Activated T-helper 1 cell treated with Interleukin-2 at 50 U/mL for 16 hours (primary cell): ENCODE data around the gene NHSL1.
A peak's percentile ranks its signal among the peaks of the same experiment; 100 is the strongest.
"Not testable (repeated sequence)": the region's sequence is repeated elsewhere in the genome, so short reads cannot be mapped to it uniquely, and the experiment has no call there.

Experiments
- DNase-seq: peaks from one replicate; pipeline ENCODE4 v3.0.0-alpha.2; 2020; ENCODE audit warnings: low read depth

NHSL1 gene

GRCh38 chr6:138455746-138456400 lies 43.4 kb downstream of the NHSL1 start:
- no peak for DNase-seq

- DNase-seq: peak; percentile 28
These were observed 44.1 kb downstream of the NHSL1 start for GRCh38 chr6:138454981-138455706.

GRCh38 chr6:138451043-138451442 lies 48.3 kb downstream of the NHSL1 start:
- no peak for DNase-seq

- no peak for DNase-seq
These were observed 48.8 kb downstream of the NHSL1 start for GRCh38 chr6:138450445-138450844.

- no peak for DNase-seq
These were observed 52.5 kb downstream of the NHSL1 start for GRCh38 chr6:138446821-138447220.

GRCh38 chr6:138443979-138444378 lies 55.3 kb downstream of the NHSL1 start:
- no peak for DNase-seq

GRCh38 chr6:138442663-138443062 lies 56.6 kb downstream of the NHSL1 start:
- DNase-seq: no peak

GRCh38 chr6:138441965-138442364 lies 57.3 kb downstream of the NHSL1 start:
- DNase-seq: no peak

GRCh38 chr6:138440758-138441357 lies 58.4 kb downstream of the NHSL1 start:
- no peak for DNase-seq

- DNase-seq: no peak
These were observed 59.0 kb downstream of the NHSL1 start for GRCh38 chr6:138440296-138440695.

GRCh38 chr6:138439546-138439945 lies 59.7 kb downstream of the NHSL1 start:
- DNase-seq: no peak

- no peak for DNase-seq
These were observed 64.4 kb downstream of the NHSL1 start for GRCh38 chr6:138434925-138435324.

- no peak for DNase-seq
These were observed 65.2 kb downstream of the NHSL1 start for GRCh38 chr6:138434096-138434495.

- DNase-seq: no peak
These were observed 67.3 kb downstream of the NHSL1 start for GRCh38 chr6:138432063-138432356.

GRCh38 chr6:138431256-138432062 lies 67.8 kb downstream of the NHSL1 start:
- DNase-seq: no peak

GRCh38 chr6:138430361-138431145 lies 68.7 kb downstream of the NHSL1 start:
- no peak for DNase-seq

GRCh38 chr6:138429761-138430160 lies 69.5 kb downstream of the NHSL1 start:
- DNase-seq: no peak

- DNase-seq: no peak
These were observed 70.2 kb downstream of the NHSL1 start for GRCh38 chr6:138428944-138429598.

GRCh38 chr6:138427701-138428100 lies 71.6 kb downstream of the NHSL1 start:
- no peak for DNase-seq

- DNase-seq: no peak
These were observed 72.7 kb downstream of the NHSL1 start for GRCh38 chr6:138426500-138427123.

- DNase-seq: not testable (repeated sequence)
These were observed 74.0 kb downstream of the NHSL1 start for GRCh38 chr6:138425256-138425655.
